Glutamatergic neuron (in vitro differentiated cells): ENCODE data around the gene KIF17. TPM values are rescaled to one million over a fixed set of nuclear protein-coding genes. Genes with fewer than 3 reads are reported as not detected.

Experiments
- DNase-seq: peaks from one replicate; pipeline ENCODE4 v3.0.0; 2022
- H3K27ac Mint-ChIP-seq: one replicate; pipeline ENCODE4 v1.8.0; 2020; ENCODE audit warnings: mild to moderate bottlenecking, mixed read lengths, inconsistent platforms; ENCODE audit not compliant: unreplicated experiment
- H3K27me3 Mint-ChIP-seq: one replicate; pipeline ENCODE4 v1.8.0; 2020; ENCODE audit warnings: mild to moderate bottlenecking, moderate library complexity, mixed read lengths, inconsistent platforms; ENCODE audit not compliant: unreplicated experiment
- H3K36me3 Mint-ChIP-seq: one replicate; pipeline ENCODE4 v1.8.0; 2020; ENCODE audit warnings: mild to moderate bottlenecking, mixed read lengths, inconsistent platforms; ENCODE audit not compliant: unreplicated experiment
- H3K4me1 Mint-ChIP-seq: one replicate; pipeline ENCODE4 v1.8.0; 2020; ENCODE audit warnings: mild to moderate bottlenecking, low read depth, mixed read lengths, inconsistent platforms; ENCODE audit not compliant: unreplicated experiment
- H3K4me3 Mint-ChIP-seq: one replicate; pipeline ENCODE4 v1.8.0; 2020; ENCODE audit warnings: mild to moderate bottlenecking, mixed read lengths, inconsistent platforms; ENCODE audit not compliant: unreplicated experiment
- H3K9me3 Mint-ChIP-seq: one replicate; pipeline ENCODE4 v1.8.0; 2020; ENCODE audit warnings: mild to moderate bottlenecking, moderate library complexity, mixed read lengths, inconsistent platforms; ENCODE audit not compliant: unreplicated experiment
- total RNA-seq: library from RNA; stranded (reverse); fragmentation: NEBNext Ultra II Directional; extraction: Animal tissue kit (Norgen Biotek cat#: 25700); gene quantifications from one replicate; pipeline ENCODE4 v1.2.1, GENCODE V29; 2021; ENCODE audit not compliant: unreplicated experiment
- TF ChIP-seq, protein P1 (sequence below): fragments of 200-600 bp; sonication (generic); IDR thresholded peaks from one replicate; pipeline ENCODE4 v1.5.0; 2021; ENCODE audit not compliant: partially characterized antibody, unreplicated experiment

Gene KIF17
- total RNA-seq, 1 donor from 2014 or later, result 1.6 TPM

DNA sequence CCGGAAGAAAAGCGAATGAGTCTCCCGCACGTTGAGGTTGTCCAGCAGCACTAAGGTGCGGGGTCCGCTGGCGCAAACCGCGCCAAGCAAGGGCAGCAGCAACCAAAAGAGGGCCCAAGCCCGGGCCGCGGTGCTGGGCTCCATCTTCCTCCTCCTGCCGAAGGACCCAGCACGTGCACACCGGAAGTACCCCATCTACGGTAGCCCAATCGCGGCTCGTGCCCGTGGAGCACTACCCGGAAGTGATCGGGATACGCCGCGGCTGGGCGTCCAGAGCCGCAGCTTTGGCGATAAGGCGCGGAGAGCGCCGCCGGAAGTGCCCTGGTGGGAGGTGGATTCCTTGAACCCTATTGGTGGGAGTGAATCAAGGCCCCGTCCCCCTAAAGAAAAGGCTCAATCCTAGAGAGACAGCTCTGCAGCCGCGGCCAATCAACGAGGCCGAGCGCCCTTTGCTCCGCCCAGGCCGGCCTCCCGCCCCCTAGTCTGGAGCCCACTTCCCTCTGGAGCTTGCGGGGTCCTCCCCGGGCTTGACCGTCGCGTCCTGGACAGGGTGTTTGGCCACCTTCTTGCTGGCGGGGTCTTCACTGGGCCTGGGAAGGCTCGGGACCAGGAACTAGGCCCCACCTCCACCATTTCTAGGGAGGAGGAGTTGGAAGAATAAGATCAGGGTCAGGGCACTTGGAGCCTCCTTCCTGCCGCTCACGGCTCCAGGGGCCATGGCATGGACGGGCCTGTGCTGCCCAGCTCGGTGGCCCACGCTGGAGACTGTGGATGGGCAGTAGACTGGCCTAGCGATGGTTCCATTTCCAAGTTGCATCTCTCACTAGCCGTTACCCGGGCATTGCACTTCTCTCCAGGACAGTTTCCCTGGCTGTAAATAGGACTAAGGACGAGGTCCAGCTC, 56.3 kb downstream of the KIF17 start, which contains the start of gene DDOST:
Gene DDOST, minus strand, starts transcription at position 163 of the 903 bp plus-strand sequence. Its CDS starts 19 bp downstream, at position 144.
- Mint-ChIP-seq H3K27me3 (no peaks in the 10 kb centered on the region), H3K36me3 (no peaks in the 10 kb centered on the region), H3K9me3 (peaks cover 4% of the 10 kb centered on the region), H3K4me3 (peak within 1 kb of the TSS; percentile 98), H3K27ac (peak within 1 kb of the TSS; percentile 95), H3K4me1 (peaks cover 15% of the 10 kb centered on the region)
- TF ChIP-seq, protein P1, sequence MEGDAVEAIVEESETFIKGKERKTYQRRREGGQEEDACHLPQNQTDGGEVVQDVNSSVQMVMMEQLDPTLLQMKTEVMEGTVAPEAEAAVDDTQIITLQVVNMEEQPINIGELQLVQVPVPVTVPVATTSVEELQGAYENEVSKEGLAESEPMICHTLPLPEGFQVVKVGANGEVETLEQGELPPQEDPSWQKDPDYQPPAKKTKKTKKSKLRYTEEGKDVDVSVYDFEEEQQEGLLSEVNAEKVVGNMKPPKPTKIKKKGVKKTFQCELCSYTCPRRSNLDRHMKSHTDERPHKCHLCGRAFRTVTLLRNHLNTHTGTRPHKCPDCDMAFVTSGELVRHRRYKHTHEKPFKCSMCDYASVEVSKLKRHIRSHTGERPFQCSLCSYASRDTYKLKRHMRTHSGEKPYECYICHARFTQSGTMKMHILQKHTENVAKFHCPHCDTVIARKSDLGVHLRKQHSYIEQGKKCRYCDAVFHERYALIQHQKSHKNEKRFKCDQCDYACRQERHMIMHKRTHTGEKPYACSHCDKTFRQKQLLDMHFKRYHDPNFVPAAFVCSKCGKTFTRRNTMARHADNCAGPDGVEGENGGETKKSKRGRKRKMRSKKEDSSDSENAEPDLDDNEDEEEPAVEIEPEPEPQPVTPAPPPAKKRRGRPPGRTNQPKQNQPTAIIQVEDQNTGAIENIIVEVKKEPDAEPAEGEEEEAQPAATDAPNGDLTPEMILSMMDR, result peak; percentile 6
- peak; percentile 95 for DNase-seq

DNA sequence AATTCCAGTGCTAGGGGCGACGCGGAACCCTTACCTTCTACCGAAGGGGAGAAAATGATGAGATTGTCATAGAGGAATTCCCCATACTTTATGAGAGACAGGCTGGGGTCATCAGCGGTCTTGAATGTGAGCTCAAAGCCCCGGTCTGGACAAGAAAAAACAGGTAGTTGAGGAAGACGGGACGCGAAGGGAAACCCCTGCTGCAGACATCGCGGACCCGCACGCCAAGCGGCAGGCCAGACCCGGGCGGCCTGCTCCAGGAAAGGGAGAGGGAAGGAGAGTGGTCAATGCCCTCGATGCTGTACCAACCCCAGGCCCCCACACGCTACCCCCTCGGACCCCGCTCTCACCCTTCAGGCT, 57.0 kb downstream of the KIF17 start:
- Mint-ChIP-seq H3K4me1 (peaks cover 15% of the 10 kb centered on the region), H3K36me3 (no peaks in the 10 kb centered on the region), H3K27ac (peak overlapping the region; percentile 95), H3K4me3 (peak overlapping the region; percentile 98), H3K9me3 (peaks cover 4% of the 10 kb centered on the region), H3K27me3 (no peaks in the 10 kb centered on the region)
- no peak for DNase-seq
- TF ChIP-seq, protein P1, result no peak

DNA sequence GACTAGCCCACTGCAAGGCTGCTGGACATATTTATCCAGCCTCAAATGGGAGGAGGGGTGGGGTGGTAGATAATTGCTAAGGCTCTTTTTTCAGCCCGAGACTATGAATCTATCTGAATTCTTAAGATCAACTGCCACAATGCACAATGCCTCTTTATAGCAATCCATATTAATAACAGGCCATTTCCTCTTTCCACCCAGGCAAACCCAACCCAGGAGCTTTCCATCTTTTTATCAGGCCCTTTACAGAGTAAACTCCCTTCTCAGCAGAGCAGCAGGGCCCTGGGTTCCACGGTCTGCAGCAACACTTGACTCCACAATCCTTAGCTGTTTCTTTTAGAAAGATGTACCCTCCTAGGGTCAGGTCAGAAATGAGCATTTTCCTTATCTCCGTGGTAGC, 57.4 kb downstream of the KIF17 start:
- H3K4me3 Mint-ChIP-seq, result peak overlapping the region; percentile 98
- TF ChIP-seq, protein P1, result no peak
- H3K4me1 Mint-ChIP-seq, result peaks cover 15% of the 10 kb centered on the region
- H3K36me3 Mint-ChIP-seq, result no peaks in the 10 kb centered on the region
- DNase-seq, result no peak
- H3K27me3 Mint-ChIP-seq, result no peaks in the 10 kb centered on the region
- H3K9me3 Mint-ChIP-seq, result peaks cover 4% of the 10 kb centered on the region
- H3K27ac Mint-ChIP-seq, result peak overlapping the region; percentile 95

DNA sequence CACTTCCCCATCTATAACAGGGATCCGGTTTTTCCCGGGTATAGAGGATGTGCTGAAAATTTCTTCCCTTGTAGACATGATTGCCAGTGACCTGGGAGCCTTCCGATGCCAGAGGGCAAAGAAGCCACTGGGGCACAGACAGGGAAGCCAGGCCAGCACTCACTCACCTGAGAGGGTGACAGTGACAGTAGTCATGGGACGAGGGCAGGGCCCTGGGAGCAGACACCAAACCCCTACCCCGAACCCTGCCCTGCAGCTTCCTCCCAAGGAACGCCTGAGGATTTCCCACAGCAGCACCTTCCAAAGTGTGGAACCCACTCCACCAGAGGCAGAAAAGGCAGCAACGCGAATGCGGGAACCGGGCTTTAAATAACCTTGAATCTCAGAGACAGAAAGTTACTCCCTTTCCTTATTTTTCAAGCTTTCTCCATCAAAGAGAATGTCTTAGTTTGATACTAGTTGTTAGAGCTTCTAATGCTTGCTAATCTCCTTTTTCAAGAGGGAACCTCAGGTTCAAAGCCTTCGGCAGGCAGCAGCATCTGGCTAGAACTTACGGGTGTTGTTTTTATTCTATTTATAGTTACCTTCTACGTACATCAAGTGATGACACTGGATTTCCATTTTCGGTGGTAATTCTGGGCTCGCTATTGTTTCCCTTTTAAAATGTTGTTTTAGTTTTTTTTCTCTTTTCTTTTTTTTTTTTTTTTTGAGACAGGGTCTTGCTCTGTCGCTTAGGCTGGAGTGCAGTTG, 59.5 kb downstream of the KIF17 start:
- Mint-ChIP-seq H3K4me1 (peaks cover 15% of the 10 kb centered on the region), H3K4me3 (no peak overlapping the region), H3K9me3 (peaks cover 4% of the 10 kb centered on the region), H3K27ac (no peak overlapping the region), H3K36me3 (no peaks in the 10 kb centered on the region), H3K27me3 (no peaks in the 10 kb centered on the region)
- no peak for DNase-seq
- TF ChIP-seq, protein P1, result no peak
